ENCODE data around the gene CA6.
"Not testable (repeated sequence)": the region's sequence is repeated elsewhere in the genome, so short reads cannot be mapped to it uniquely, and the experiment has no call there.

Gene CA6

DNA sequence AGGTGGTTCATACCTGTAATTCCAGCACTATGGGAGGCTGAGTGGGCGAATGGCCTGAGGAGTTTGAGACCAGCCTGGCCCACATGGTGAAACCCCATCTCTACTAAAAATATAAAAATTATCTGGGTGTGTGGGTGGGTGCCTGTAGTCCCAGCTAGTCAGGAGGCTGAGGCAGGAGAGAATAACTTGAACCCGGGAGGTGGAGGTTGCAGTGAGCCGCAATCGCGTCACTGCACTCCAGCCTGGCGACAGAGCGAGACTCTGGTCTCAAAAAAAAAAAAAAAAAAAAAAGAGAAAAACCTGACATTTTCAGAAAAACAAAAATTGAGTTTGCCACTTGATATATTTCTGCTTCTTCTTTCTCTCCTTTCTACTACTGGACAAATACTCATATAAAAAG lies 24.3 kb downstream of the CA6 start:
- no peak for DNase-seq (ENCODE audit: low read depth)

DNA sequence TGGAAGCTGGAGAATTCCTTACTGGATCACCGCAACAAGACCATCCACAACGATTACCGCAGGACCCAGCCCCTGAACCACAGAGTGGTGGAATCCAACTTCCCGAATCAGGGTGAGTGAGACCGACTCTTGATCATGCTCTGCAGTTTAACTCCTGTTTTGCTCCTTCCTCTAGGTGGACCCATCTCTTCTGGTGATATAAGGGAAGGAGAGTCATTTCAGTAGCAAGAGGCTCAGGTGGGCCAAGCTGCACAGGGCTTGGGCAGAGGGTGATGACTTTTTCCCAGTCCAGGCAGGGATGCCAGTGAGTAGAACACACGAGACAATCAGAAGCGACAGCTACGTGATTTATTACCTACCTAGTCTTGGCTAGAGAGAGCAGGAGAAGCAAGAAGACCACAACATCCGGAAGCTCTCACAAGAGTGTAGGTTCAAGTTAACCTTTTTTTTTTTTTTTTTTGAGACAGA lies 25.2 kb downstream of the CA6 start:
- no peak for DNase-seq (ENCODE audit: low read depth)

DNA sequence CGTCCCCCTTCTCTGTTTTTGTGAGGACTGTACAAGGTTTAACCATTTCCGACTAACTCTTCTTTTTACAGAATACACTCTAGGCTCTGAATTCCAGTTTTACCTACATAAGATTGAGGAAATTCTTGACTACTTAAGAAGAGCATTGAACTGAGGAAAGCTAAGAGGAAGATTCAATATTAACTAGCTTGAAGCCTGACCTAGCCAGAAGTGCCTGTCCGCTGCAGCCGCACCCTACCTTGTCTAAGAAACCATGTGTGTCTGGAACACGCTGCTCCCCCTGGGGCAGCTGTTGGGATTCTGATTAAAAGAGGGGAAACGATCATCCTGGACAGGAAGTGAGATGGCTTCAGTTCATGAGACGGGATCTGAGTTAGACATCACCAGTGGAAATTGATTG lies 28.9 kb downstream of the CA6 start:
- DNase-seq (ENCODE audit: low read depth): no peak

DNA sequence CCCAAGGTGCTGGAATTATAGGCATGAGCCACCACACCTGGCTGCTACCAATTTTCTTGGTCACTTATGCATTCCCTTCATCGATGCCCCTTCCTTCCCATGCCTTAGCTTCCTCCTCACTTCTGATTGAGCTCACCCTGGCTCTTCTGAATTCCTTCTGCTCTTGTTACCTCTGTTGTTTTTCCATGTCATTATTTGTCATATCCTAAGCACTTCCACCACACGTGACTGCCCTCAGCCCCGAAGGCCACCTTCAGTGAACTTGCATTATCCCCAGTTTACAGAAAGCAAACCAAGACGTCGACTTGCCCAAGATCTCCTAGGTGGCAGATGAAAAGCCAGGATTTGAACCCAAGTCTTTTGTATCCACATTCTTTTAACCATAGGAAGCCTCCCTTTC lies 30.7 kb downstream of the CA6 start:
- DNase-seq (ENCODE audit: low read depth): no peak

DNA sequence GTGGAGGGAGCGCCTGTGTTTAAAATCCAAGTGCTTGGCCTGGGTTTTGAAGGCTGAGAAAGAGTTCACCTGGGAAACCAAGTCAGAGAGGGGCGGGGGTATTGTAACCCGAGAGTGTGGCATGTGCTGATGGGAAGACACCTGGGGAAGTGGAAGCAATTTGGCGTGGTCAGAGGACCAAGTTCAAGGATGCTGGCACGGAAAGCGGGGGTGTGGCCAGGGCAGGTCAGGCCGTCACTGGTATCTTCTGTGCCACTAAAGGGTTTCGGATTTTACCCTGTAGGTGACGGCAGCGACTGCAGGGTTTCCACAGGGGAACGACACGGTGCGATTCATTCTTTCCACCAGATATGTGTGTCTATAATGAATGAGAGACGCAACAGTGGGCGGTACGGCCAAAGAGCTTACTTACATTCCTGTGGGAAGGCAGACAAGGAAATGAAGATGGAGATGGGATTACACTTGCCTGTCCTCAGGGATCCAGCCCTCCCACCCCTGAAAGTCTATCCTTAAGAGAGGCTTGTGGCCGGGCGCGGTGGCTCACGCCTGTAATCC lies 31.3 kb downstream of the CA6 start:
- DNase-seq (ENCODE audit: low read depth): no peak

DNA sequence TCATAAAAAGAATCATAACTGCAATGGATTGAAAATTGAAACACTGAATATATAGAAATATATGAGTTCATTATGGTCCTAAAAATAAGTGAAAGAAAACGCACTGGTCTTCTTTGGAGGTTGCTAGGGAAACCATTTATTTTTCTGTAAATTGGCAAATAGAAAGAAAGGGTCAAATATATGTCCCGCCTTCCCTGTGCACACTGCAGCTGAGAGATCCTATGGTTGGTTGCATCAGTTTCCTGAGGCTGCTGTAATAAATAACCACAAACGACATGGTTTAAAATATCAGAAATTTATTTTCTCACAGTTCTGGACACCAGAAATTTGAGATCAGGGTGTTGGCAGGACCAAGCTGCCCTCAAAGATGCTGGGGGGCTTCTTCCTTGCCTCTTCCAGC lies 35.0 kb downstream of the CA6 start:
- DNase-seq (ENCODE audit: low read depth): no peak

DNA sequence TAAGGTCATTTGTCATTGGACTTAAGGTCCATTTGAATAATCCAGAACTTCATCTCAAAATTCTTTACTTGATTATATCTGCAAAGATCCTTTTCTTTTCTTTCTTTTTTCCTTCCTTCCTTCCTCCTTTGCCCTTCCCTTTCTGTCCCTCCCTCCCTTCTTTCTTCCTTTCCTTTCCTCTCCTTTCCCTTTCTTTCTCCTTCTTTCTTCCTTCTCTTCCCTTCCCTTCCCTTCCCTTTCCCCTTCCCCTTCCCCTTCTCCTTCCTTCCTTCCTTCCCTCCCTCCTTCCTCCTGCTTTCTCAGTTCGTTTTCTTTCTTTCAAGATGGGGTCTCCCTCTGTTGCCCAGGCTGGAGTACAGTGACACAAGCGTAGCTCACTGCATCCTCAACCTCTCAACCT lies 35.5 kb downstream of the CA6 start:
- DNase-seq (ENCODE audit: low read depth): no peak

DNA sequence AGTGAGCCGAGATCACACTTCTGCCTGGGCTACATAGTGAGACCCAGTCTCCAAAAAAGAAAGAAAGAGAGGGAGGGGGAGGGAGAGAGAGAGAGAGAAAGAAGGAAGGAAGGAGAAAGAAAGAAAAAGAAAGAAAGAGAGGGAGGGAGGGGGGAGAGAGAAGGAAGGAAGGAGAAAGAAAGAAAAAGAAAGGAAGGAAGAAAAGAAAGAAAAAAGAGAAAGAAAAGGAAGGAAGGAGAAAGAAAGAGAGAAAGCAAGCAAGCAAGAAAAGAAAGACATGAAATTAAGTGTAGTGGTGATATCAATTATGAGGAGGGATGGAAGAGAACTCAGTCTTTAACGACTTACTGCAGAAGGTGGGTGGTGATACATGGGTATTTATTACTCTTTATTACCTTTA lies 38.5 kb downstream of the CA6 start:
- DNase-seq (ENCODE audit: low read depth): no peak

DNA sequence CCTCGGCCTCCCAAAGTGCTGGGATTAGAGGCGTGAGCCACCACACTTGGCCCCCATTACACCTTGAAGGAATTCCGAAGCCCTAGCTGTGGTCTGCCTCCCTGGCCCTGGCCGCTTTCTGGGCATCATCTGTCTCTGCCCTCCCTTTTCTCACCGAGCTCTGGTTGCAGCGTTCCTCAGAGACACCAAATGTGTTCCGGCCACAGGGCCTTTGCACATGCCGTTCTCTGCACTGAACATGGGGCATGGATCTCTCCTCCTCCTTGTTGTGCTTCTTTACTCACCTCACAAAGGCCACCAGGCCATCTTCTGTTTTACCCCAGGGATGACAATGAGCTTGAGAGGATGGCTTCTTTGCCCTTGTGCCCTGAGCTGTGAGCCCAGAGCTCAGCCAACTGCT lies 39.3 kb downstream of the CA6 start:
- DNase-seq (ENCODE audit: low read depth): no peak

DNA sequence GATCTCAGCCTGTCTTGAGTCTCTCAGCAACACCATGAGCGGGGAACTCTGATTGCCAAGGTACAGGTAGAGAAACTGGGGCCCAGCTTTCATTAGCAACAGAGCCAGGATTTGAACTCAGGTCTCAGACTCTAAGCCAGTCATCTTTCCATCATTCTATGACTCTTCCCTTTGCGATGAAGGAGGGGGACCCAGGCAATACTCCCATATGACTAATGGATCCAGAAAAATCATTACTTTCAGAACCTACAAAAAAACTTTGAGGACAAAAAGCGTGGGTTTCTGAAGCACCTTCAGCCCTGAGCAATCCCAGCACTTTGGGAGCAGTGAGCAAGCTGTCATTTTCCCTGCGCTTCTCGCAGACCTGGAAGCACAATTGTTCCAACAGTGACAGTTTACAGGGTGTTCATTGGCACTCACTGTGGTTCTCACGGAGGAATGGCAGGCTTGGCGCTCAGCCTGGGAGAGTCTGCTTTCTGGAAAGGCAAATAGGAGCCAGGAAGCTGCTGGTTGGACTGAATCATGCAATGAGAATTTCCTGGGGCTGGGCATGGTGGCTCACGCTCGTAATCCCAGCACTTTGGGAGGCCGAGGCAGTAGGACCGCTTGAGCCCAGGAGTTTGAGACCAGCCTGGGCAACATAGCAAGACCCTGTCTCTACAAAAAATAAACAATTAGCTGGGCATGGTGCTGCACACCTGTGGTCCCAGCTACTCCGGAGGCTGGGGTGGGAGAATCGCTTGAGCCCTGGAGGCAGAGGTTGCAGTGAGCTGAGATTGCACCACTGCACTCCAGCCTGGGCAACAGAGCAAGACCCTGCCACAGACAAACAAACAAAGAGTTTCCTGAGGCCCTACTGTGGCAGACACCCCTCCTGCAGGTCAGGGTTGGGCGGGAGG lies 40.5 kb downstream of the CA6 start:
- peak; percentile 96 for DNase-seq (ENCODE audit: low read depth)

DNA sequence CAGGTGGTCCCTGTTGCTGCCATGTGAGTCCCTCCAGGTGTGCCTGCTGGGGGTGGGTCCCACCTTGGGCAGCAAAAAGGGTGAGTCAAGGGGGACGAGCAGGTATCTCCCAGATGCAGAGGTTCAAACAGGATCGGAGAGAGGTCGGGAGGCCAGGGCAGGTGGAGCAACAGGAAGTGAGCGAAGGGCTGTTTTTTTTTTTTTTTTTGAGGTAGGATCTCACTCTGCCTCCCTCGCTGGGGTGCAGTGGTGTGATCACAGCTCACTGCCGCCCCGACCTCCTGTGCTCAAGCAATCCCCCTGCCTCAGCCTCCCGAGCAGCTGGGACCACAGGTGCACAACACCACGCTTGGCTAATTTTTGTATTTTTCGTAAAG lies 41.1 kb downstream of the CA6 start:
- no peak for DNase-seq (ENCODE audit: low read depth)

DNA sequence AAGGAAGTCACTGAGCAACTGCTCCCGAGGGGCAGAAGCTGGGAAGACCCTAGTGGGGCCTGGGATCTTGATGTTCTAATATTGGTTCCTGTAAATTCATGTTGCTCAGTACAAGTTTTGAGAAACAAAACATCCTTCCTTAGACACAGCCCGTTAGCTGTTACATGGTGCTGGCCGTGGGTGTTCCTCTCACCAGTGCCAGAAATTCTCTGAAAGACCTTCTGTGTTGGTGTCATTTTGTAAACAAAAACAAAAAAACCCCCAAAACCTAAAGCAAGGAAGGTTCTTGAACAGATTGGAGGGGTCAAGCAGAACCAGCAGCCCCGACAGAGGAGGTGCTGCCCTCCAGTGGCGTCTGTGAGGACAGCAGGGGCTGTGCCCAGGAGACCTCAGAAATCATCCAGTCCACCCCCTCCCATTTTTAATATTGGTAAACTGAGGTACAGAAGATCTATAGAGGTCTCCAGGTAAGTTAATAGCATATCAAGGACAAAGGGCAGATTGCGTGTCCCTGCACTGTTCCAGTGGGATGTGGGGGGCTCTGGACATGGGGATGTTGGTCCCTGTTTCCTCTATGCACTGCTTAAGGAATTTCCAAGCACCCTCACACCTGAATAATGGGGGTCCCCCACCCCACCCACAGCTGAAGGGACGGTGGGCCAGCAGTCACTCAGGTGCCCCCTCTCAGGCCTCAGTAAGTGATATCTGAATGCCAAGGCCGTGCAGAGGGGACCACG lies 42.4 kb downstream of the CA6 start:
- peak; percentile 10 for DNase-seq (ENCODE audit: low read depth)

DNA sequence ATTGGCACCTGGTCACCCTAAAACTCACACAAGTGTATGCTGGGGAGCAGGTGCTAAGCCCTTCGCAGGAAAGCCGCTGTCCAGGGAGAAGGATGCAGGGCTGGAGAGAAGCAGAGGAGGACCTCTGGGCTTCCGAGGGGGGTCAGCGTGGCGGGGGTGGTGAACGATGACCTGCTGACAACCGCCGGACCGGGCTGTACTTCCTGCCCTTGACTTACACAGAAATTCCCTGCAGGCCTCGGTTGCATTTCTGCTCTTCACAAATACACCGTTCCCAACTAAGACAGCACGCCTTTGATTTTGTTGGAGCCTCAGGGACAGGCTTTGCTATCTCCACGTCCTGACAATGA lies 42.9 kb downstream of the CA6 start:
- DNase-seq (ENCODE audit: low read depth): no peak

DNA sequence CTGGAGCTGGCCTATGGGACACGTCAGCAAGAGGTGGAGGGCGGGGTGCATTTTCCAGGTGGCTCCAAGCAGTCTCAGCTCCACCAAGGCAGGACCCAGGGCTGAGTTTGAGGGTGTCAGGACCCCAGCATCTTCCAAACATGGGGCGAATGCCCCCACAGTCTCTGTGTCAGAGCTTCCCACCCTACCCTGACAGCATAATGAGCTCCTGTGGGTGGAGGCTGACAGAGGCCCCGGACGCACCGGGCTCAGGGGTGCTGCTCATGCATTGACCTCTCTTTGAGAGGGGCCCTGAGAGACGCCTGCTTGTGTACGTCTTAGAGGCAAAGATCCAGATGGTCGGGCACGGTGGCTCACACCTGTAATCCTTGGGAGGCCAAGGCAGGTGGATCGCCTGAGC lies 43.4 kb downstream of the CA6 start:
- no peak for DNase-seq (ENCODE audit: low read depth)

DNA sequence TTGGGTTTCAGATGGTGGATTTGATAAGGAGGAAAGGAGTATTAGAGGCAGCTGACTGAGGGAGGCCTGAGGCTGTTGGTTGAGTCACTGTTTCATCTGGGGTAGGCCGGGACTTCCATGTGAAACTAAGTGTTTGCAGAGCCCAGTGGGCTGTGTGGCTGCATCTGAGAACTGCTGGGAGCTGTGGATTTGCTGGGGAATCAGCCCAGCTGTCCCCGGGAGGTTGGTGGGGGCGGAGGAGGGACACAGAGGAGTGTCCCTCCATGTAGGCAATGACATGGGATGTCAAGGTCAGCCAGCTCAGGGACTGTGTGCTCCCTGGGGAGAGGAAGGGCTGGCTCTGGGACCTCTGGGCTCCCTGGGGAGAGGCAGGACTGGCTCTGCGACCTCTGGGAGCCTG lies 44.2 kb downstream of the CA6 start:
- DNase-seq (ENCODE audit: low read depth): no peak

DNA sequence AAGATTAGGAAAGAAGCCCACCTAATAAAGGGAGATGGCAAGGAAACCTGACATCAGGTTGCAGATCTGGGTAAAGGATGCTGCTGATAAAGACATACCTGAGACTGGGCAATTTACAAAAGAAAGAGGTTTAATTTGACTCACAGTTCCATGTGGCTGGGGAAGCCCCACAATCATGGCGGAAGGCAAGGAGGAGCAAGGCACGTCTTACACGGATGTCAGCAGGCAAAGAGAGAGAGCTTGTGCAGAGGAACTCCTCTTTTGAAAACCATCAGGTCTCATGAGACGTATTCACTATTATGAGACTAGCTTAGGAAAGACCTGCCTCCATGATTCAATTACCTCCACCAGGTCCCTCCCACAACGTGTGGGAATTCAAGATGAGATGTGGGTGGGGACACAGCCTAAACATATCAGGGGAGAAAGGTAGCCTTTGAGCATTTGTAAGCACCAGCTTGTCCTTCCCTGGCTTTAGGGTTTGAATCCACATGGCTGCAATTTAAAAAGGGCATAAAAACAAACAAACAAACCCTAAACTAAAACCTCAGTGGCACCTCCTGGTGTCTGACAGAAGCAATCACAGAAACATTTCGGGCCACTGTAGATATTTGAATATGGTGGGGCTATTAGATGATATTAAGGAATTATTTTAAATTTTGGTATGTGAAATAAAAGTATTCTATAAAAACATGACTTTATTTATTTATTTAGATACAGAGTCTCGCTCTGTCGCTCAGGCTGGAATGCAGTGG lies 47.4 kb downstream of the CA6 start:
- no peak for DNase-seq (ENCODE audit: low read depth)

DNA sequence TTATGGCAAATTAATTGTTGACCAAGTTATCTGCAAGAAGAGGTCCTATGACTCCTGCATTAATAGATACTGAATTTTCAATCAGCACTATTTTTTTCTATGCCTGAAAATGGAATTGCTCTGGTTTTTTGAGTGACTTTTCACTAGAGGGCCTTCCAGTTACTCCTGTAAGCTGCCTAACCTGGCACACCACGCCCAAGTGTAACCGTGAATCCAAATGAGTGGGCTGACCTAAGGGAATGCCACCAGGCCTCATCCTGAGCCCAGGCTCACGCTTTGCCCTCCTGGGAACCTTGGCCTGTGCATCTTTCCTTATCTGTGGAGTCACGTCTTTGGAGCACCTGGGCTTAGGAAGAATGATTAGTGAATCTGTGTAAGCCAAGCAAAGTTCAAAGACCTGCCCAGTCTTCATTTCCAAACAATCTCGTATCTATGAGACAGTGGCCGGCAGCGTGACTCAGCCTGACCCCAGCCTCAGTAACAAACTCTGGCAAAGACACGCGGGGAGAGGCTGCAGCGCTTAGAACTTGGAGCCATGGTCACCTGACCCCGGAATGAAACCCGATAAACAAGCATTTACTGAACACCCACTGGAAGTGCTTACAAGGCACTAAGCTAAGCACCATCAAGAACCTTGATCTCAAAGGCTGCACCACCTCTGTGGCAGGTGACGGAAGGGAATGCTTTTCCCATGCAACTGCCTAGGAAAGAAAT lies 48.5 kb downstream of the CA6 start:
- DNase-seq (ENCODE audit: low read depth): not testable (repeated sequence)

DNA sequence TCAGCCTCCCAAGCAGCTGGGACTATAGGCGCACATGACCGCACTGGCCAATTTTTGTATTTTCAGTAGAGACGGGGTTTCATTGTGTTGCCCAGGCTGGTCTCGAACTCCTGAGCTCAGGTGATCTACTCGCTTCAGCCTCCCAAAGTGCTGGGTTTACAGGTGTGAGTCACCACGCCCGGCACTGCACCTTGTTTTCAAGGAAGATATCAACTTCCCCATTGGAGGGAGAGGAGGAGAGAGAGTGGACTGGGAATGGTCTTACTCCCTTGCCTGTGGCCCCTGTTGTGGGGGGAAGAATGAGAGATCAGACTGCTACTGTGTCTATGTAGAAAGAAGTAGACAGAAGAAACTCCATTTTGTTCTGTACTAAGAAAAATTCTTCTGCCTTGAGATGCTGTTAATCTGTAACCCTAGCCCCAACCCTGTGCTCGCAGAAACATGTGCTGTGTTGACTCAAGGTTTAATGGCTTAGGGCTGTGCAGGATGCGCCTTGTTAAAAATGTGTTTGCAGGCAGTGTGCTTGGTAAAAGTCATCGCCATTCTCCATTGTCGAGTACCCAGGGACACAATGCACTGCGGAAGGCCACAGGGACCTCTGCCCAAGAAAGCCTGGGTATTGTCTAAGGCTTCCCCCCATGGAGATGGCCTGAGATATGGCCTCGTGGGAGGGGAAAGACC lies 56.0 kb downstream of the CA6 start:
- DNase-seq (ENCODE audit: low read depth): not testable (repeated sequence)

DNA sequence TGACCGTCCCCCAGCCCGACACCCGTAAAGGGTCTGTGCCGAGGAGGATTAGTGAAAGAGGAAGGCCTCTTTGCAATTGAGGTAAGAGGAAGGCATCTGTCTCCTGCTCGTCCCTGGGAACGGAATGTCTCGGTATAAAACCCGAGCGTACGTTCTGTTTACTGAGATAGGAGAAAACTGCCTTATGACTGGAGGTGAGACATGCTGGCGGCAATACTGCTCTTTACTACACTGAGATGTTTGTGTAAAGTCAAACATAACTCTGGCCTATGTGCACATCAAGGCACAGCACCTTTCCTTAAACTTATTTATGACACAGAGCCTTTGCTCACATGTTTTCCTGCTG lies 56.5 kb downstream of the CA6 start:
- DNase-seq (ENCODE audit: low read depth): not testable (repeated sequence)

DNA sequence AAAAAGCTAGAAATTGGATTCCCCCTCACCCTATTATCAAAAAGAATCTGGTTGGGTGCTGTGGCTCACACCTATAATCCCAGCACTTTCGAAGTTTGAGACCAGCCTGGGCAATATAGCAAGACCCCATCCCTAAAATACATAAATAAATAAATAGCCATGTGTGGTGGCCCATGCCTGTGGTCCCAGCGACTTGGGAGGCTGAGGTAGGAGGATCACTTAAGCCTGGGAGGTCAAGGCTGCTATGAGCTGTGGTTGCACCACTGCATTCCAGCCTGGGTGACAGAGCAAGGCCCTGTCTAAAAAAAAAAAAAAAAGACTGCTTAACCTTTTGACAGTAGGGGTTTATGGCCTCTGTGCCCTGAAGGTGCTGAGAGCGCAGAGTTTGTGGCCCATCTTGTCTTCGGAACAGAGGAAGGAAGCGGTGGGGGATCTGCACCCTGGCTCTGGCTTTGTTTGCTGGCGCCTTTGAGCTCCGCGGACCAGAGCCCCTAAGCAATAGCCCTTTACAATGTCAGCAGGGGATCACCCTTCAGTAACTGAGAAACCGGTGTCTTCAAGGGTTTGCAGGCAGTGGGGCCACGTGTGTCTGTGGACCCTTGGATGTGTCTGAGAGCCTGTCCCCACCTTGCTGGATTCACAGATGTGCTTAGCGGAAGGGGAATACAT lies 58.5 kb downstream of the CA6 start:
- no peak for DNase-seq (ENCODE audit: low read depth)

All from GM04503 (cell line).